ENCODE data around the gene LSR. TPM values are rescaled to one million over a fixed set of nuclear protein-coding genes. Genes with fewer than 3 reads are reported as not detected.
A peak's percentile ranks its signal among the peaks of the same experiment; 100 is the strongest.

Gene LSR
- total RNA-seq, 1 donor from 2014 or later: 11.3 TPM

DNA sequence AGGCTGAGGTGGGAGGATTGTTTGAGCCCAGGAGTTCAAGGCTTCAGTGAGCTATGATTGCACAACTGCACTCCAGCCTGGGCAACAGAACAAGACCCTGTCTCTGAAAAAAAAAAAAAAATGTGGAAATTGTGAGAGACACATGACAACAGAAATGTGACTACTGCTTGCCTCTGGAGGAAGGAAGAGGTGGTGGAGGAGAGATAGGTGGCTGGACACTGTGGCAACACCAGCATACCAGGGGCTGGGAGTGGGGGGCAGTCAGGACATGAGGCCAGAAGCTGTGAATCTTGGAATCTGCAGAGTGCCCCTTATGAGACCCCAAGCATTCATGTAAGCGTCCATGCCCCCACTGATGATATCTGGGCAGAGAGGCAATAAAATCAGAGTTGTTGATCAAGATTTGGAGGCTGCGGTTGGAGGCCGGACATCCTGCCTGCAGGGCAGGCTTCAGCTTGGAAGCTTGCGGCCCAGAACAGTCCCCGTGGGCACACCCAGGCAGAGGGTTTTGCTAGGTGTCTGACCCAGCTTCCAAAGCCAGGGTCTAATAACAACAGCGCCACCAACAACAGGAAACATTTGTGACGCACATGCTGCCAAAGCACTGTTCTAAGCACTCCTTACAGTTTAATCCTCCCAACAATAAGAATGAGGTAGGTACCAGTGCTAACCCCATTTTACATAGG, 37.1 kb upstream of the LSR start:
- no peak for FAIRE-seq
- Histone ChIP-seq H3K27me3 (ENCODE audit: control insufficient read depth, insufficient read depth, low read length) (no peaks in the 10 kb centered on the region), H3K36me3 (ENCODE audit: control insufficient read depth, insufficient read depth, low read length) (no peaks in the 10 kb centered on the region), H3K4me3 (ENCODE audit: low read depth, low read length) (no peak overlapping the region)
- TF ChIP-seq, protein P1, sequence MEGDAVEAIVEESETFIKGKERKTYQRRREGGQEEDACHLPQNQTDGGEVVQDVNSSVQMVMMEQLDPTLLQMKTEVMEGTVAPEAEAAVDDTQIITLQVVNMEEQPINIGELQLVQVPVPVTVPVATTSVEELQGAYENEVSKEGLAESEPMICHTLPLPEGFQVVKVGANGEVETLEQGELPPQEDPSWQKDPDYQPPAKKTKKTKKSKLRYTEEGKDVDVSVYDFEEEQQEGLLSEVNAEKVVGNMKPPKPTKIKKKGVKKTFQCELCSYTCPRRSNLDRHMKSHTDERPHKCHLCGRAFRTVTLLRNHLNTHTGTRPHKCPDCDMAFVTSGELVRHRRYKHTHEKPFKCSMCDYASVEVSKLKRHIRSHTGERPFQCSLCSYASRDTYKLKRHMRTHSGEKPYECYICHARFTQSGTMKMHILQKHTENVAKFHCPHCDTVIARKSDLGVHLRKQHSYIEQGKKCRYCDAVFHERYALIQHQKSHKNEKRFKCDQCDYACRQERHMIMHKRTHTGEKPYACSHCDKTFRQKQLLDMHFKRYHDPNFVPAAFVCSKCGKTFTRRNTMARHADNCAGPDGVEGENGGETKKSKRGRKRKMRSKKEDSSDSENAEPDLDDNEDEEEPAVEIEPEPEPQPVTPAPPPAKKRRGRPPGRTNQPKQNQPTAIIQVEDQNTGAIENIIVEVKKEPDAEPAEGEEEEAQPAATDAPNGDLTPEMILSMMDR (IDR thresholded peaks at IDR 0.05; ENCODE audit: insufficient read depth, low read length, severe bottlenecking): no peak
- DNase-seq (ENCODE audit: low read depth): no peak

DNA sequence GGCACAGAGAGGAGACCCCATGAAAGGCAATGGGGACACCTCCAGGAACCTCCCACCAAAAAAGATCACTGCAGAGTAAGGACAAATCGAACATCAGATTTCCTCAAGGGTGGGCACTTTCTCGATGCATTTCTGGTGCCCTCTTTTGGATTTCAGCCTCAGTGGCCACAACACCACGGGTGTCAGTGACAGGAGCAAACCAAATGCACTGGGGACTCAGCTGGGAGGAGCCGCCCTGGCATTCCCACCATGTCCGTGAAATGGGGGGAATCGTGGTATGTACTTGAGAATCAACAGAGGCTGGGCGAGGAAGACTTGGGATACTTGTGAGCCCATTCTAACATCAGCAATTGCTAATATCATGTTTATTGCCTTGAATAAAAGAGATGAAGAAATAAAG, 36.6 kb upstream of the LSR start:
- FAIRE-seq (no peak), DNase-seq (ENCODE audit: low read depth) (no peak)
- TF ChIP-seq, protein P1 (IDR thresholded peaks at IDR 0.05; ENCODE audit: insufficient read depth, low read length, severe bottlenecking): no peak
- no peak overlapping the region for H3K4me3 ChIP-seq (ENCODE audit: low read depth, low read length)
- H3K36me3 ChIP-seq (ENCODE audit: control insufficient read depth, insufficient read depth, low read length): no peaks in the 10 kb centered on the region
- H3K27me3 ChIP-seq (ENCODE audit: control insufficient read depth, insufficient read depth, low read length): no peaks in the 10 kb centered on the region

DNA sequence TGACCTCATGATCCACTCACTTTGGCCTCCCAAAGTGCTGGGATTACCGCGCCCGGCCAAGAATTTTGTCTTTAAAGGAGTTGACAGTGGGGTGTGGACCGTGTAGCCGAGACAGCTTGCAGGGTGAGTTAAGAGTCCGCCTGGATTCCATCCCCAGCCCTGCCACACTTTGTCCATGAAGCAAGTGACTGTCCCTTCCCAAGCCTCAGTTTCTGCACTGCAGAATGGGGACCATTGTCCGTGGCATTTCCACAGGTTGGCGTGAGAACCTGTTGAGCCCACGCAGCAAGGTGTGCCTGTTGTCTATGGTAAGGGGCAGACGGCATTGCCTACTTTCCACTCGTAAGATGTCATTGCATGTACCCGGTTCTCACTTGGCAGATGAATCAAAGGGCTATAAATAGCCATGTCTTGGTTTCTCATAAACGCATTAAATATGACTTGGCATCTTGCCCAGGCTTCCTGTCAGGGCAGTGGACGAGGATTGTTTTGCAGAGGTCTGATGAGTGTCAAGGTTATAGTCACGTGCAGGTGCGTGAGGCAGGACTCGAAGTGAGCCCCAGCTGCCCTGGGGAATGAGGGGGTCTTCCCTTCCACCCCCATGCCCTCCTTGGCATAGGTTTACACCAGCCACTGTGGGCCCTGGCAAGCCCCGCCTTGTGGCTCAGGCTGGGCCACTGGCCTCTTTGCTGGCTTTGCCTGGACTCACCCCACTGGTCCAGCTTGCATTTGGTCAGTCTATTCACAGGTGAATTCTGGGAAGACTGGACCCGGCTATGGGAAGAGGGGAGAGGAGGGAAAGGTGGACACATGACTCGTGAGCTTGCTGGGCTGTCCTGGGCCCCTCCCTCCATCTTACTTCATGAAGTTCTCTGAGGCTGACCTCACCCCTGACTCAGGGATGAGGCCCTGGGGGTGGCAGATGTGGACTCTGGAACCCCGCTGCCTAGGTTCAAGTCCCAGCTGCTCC, 34.9 kb upstream of the LSR start:
- no peak overlapping the region for H3K4me3 ChIP-seq (ENCODE audit: low read depth, low read length)
- no peaks in the 10 kb centered on the region for H3K36me3 ChIP-seq (ENCODE audit: control insufficient read depth, insufficient read depth, low read length)
- TF ChIP-seq, protein P1 (IDR thresholded peaks at IDR 0.05; ENCODE audit: insufficient read depth, low read length, severe bottlenecking): no peak
- DNase-seq (ENCODE audit: low read depth) (peak; percentile 91), FAIRE-seq (peak; percentile 43)
- H3K27me3 ChIP-seq (ENCODE audit: control insufficient read depth, insufficient read depth, low read length): no peaks in the 10 kb centered on the region

DNA sequence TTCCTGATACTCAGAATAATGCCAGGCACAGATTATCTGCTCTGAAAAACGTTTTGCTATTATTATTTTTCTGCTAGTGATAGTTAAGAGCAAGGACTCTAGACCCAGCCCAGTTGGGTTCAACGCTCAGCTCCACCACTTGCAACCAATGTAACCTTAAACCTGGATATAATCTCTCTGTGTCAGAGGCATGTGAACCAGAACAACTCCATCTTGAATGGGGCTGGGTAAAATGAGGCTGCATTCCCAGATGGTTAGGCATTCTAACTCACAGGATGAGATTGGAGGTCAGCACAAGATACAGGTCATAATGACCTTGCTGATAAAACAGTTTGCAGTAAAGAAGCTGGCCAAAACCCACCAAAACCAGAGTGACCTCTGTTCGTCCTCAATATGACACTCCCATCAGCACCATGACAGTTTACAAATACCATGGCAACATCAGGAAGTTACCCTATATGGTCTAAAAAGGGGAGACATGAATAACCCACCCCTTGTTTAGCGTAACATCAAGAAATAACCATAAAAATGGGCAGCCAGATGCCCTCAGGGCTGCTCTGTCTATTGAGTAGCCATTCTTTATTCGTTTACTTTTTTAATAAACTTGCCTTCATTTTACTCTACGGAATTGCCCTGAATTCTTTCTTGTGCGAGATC, 33.9 kb upstream of the LSR start:
- no peaks in the 10 kb centered on the region for H3K27me3 ChIP-seq (ENCODE audit: control insufficient read depth, insufficient read depth, low read length)
- no peak for DNase-seq (ENCODE audit: low read depth)
- H3K4me3 ChIP-seq (ENCODE audit: low read depth, low read length): no peak overlapping the region
- FAIRE-seq: no peak
- TF ChIP-seq, protein P1 (IDR thresholded peaks at IDR 0.05; ENCODE audit: insufficient read depth, low read length, severe bottlenecking): no peak
- no peaks in the 10 kb centered on the region for H3K36me3 ChIP-seq (ENCODE audit: control insufficient read depth, insufficient read depth, low read length)

DNA sequence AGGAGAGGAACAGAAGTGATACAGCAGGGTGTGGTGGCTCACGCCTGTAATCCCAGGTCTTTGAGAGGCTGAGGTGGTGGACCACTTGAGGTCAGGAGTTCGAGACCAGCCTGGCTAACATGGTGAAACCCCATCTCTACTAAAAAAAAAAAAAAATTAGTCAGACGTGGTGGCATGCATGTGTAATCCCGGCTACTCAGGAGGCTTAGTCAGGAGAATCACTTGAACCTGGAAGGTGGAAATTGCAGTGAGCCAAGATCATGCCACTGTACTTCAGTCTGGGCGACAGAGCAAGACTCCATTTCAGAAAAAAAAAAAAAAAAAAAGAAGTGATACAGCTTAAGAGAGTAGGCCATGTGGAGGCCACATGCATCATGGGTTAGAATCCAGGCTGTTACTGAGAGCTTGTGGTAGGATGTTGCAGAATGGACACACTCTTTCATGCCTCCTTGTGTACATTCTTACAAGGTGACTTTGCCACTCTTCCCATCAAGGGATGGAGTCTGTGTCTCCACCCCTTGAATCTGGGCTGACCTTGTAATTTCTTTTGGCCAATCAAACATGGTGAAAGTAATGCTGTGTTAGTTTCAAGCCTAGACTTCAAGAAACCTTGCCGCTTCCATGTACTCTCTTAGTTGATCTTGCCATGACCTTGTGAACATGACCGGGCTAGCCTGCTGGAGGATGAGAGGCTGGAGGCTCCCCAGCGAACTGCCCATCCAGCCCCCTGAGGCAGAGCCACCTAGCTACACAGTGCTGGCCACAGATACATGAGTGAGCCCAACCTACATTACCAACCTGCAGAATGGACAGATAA, 32.6 kb upstream of the LSR start:
- DNase-seq (ENCODE audit: low read depth) (peak; percentile 62), FAIRE-seq (no peak)
- TF ChIP-seq, protein P1 (IDR thresholded peaks at IDR 0.05; ENCODE audit: insufficient read depth, low read length, severe bottlenecking): no peak
- Histone ChIP-seq H3K27me3 (ENCODE audit: control insufficient read depth, insufficient read depth, low read length) (no peaks in the 10 kb centered on the region), H3K36me3 (ENCODE audit: control insufficient read depth, insufficient read depth, low read length) (no peaks in the 10 kb centered on the region), H3K4me3 (ENCODE audit: low read depth, low read length) (no peak overlapping the region)
